GM18502 (cell line): ENCODE results near the gene GAP43.
"Not testable (repeated sequence)": the region's sequence is repeated elsewhere in the genome, so short reads cannot be mapped to it uniquely, and the experiment has no call there.

Source experiments
- ATAC-seq: cut with Tn5 transposase; IDR thresholded peaks from one replicate; pipeline ENCODE4 v1.9.1; 2021; ENCODE audit warnings: mild to moderate bottlenecking; ENCODE audit not compliant: unreplicated experiment, poor library complexity

Gene GAP43

GRCh38 chr3:115741650-115742049 is 118.3 kb downstream of the GAP43 start:
- ATAC-seq = no peak

- ATAC-seq = not testable (repeated sequence)
Observed at GRCh38 chr3:115744516-115744915, 121.2 kb downstream of the GAP43 start.

- ATAC-seq = not testable (repeated sequence)
Observed at GRCh38 chr3:115752978-115753377, 129.7 kb downstream of the GAP43 start.

- ATAC-seq = no peak
Observed at GRCh38 chr3:115758076-115758763, 134.9 kb downstream of the GAP43 start.

GRCh38 chr3:115760716-115761115 is 137.4 kb downstream of the GAP43 start:
- ATAC-seq = no peak

- no peak for ATAC-seq
Observed at GRCh38 chr3:115761927-115762305, 138.6 kb downstream of the GAP43 start.

GRCh38 chr3:115766587-115767482 is 143.5 kb downstream of the GAP43 start:
- no peak for ATAC-seq

GRCh38 chr3:115768661-115769060 is 145.4 kb downstream of the GAP43 start:
- ATAC-seq = no peak
